Bronchial epithelial cell (primary cell): ENCODE results near the gene PSMA5. TPM values are rescaled to one million over a fixed set of nuclear protein-coding genes. Genes with fewer than 3 reads are reported as not detected.
A peak's percentile ranks its signal among the peaks of the same experiment; 100 is the strongest.

ENCODE experiments used
- DNase-seq: peaks from one replicate; pipeline ENCODE4 v3.0.0-alpha.2; 2010; ENCODE audit warnings: low read depth
- FAIRE-seq: peaks from 2 replicates; lab custom pipeline; 2011; peaks lifted over from hg19 to GRCh38; lab: Jason Lieb, UNC
- H3K27me3 ChIP-seq: 2 replicates; pipeline ENCODE4 v1.5.1; 2011; ENCODE audit warnings: low read length; ENCODE audit not compliant: control insufficient read depth, insufficient read depth
- H3K36me3 ChIP-seq: 2 replicates; pipeline ENCODE4 v1.5.1; 2011; ENCODE audit warnings: low read length; ENCODE audit not compliant: control insufficient read depth, insufficient read depth
- H3K4me3 ChIP-seq: 2 replicates; pipeline ENCODE4 v1.5.1; 2011; ENCODE audit warnings: mild to moderate bottlenecking, low read depth, low read length, control low read depth
- CTCF ChIP-seq: IDR thresholded peaks from 2 replicates; pipeline ENCODE4 v1.5.1; 2011; ENCODE audit warnings: mild to moderate bottlenecking, moderate library complexity, low read length, control low read depth, inconsistent platforms; ENCODE audit not compliant: insufficient read depth, severe bottlenecking
- total RNA-seq: library from RNA; depleted of rRNA; stranded (reverse); fragments of >200 nt; gene quantifications from 2 replicates; pipeline ENCODE4 v1.2.1, GENCODE V29; 2014

PSMA5 gene
- total RNA-seq, 1 donor from 2014 or later, result 42.9 TPM

GRCh38 chr1:109425391-109426280, 612 bp downstream of the PSMA5 start:
- Histone ChIP-seq H3K36me3 (peaks cover 4% of the 10 kb centered on the region), H3K4me3 (peak overlapping the region; percentile 96), H3K27me3 (no peaks in the 10 kb centered on the region)
- TF ChIP-seq CTCF, result no peak
- FAIRE-seq (no peak), DNase-seq (peak; percentile 67)

- no peak for TF ChIP-seq CTCF
- no peak for FAIRE-seq
- Histone ChIP-seq H3K4me3 (no peak overlapping the region), H3K36me3 (peaks cover 7% of the 10 kb centered on the region), H3K27me3 (no peaks in the 10 kb centered on the region)
- no peak for DNase-seq
These were observed 2.8 kb downstream of the PSMA5 start for GRCh38 chr1:109423498-109423897.

DNA sequence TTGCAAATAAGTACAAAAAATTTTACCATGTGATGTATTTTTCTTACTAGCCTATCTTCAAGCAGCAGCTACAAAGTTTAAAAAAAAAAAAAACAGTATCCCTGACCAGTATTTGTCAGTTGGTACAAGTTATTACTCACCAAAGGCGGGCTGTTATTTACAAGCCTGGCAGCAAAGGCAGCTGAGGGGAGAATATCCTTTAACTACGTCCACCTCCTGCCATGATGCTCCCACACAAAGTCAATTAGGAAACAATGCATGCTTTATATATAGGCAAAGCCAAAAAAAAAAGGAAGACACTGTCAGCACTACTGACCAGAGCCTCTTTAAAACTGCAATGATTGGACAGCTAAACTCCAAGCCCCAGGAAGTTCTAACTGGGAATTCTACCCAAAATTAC, 13.7 kb downstream of the PSMA5 start:
- no peak for FAIRE-seq
- no peak for DNase-seq
- Histone ChIP-seq H3K36me3 (peaks cover 23% of the 10 kb centered on the region), H3K27me3 (no peaks in the 10 kb centered on the region), H3K4me3 (no peak overlapping the region)
- TF ChIP-seq CTCF, result no peak

DNA sequence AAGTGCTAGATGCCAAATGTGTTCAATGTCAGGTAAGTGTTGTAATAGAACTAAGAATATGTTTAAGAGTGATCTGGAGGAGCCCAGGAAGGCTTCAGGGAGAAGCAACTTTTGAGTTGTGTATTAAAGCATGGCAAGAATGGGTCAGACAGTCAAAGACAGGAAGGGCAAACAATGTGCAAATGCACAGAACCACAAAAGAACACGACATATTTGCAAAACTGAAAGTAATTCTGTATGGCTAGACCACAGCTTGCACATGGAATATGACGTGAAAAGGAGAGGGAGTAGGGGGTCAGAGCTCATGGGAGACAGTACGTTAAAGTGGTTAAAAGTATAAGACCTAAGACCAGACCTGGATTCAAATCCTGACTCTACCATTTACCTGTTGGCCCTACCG, 21.4 kb downstream of the PSMA5 start:
- Histone ChIP-seq H3K27me3 (no peaks in the 10 kb centered on the region), H3K36me3 (peaks cover 12% of the 10 kb centered on the region), H3K4me3 (no peak overlapping the region)
- no peak for TF ChIP-seq CTCF
- FAIRE-seq, result no peak
- no peak for DNase-seq

DNA sequence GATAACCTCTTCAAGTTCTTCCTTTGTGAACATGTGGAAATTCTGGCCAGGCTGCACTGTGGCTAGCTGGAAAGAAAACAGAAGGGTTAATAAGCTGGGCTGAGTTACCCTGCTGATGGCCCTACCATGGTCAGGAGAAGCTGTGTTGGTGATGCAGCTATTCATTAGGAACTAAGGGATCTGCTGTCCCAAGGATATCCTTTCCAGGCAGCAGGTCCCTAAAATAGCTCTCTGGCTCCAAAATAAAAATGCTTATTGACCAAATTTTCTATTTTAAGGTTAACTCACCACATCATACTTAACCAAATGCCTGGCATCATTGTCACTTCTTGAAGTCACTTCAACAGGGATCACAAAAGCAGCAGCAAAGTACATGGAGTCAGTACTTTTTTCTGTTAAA, 24.2 kb downstream of the PSMA5 start:
- no peak overlapping the region for H3K4me3 ChIP-seq
- no peak for FAIRE-seq
- DNase-seq, result no peak
- H3K27me3 ChIP-seq, result no peaks in the 10 kb centered on the region
- TF ChIP-seq CTCF, result no peak
- H3K36me3 ChIP-seq, result peaks cover 5% of the 10 kb centered on the region
